ENCODE data around the gene ZC2HC1C.
A peak's percentile ranks its signal among the peaks of the same experiment; 100 is the strongest.
"Not testable (repeated sequence)": the region's sequence is repeated elsewhere in the genome, so short reads cannot be mapped to it uniquely, and the experiment has no call there.

ZC2HC1C gene

GRCh38 chr14:75096959-75097358, 27.5 kb downstream of the ZC2HC1C start:
- DNase-seq: no peak

DNA sequence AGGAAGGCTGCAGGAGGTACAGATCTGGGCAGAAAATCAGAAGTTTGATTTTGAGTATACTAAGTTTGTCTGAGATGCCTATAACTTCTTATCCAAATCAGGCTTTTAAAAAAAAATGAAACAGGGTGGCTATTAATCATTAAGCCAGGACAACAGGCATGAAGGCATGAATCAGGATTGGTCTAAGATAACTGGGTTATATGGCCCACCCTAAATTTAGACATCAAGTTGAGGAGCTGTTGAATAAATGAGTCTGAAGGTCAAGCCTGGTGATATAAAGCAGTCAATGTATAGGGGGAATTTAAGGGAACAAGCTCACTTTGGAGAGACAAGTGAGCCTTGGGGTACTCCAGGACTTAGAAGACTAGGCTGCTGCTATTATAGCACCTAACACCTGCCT, 28.8 kb downstream of the ZC2HC1C start:
- no peak for DNase-seq

GRCh38 chr14:75098682-75099081, 29.2 kb downstream of the ZC2HC1C start:
- DNase-seq: no peak

DNA sequence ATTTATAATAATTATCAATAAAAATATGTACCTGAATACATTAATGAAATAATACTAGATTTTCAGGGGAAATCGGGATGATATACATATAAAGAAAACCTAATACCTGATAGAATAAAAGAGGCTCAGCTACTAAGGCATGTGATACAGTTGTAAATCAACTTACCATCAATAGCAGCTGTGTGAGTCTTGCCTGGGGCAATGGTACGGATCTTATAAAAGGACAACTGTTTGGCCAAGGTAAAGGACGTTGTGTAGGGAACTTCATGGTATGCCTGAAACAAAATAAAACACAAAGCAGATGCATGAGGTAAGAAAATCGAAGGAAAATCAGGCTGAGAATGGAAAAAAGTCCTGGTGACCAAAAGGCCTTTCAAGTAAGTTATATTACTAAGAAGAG, 32.0 kb downstream of the ZC2HC1C start:
- no peak for DNase-seq

GRCh38 chr14:75107186-75107585, 37.7 kb downstream of the ZC2HC1C start:
- DNase-seq: no peak

GRCh38 chr14:75109877-75110276, 40.4 kb downstream of the ZC2HC1C start:
- DNase-seq: no peak

DNA sequence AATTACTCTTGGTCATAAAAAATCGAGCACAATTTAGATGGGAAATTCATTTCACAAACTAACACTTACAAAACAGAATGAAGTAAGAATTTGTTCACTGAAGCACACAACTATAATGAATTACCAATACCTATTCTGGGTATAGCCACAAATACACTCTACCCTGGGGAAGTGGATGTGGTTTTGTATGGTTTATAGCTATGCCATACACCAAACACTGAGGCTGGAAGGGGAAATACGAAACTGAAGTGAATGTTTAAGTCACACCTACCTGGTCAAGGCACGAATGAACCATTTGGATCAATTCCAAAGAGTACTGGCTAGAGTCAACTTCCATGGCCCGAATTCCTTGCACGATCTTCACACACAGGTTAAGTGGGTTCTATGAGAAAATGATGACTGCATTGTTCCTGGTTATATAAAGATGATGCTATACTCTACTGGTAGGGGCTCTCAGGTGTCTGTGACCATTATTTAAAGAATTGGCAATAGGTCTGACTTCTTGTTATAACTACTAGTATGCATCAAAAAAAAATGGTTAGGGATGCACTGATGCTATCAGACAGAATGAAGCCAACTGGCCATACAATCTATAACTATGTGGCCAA, 44.6 kb downstream of the ZC2HC1C start:
- no peak for DNase-seq

- DNase-seq: no peak
Observed at GRCh38 chr14:75119056-75119455, 49.6 kb downstream of the ZC2HC1C start.

DNA sequence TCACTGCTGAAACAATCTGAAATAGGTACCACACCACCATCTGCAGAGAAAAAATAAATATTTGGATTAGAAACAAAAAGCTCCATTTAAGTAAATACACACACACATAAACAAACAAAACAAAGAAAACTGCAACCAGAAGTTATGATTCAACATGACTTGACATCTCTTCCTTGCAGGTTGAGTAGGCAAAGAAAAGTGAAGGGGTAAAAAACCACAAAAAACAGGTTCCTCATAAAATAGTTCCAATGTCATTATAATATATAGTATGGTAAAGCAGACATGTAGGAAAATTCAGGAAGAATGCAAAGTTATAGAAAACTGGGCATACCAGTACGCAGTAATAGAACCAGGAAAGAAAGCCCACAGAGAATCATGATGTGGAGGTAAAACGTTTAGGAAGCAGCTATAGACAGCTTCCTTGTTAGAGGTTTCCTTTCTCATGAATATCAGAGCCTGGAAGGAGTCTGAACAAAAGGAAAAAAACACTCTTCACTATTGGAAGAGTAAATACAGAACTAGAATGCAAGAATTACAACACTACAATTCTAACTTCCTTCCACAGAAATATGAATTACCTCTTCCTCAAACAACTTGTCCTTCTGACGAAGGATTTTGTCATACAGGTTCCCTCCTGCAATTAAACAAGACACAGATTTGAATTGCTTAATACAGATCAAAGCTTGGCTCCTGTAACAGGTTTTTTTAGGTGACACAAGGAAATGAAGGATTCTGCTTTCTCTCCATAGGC, 51.3 kb downstream of the ZC2HC1C start:
- no peak for DNase-seq

DNA sequence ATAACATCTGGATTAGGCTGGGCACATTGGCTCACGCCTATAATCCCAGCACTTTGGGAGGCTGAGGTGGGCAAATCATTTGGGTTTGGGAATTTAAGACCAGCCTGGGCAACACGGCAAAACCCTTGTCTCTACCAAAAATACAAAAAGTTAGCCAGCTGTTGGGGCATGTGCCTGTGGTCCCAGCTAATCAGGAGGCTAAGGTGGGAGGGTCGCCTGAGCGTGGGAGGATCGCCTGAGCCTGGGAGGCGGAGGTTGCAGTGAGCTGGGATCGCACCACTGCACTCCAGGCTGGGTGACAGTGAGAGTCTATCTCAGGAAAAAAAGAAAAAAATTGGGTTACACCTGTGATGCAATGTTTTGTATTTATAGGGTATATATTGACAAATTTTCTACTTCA, 52.1 kb downstream of the ZC2HC1C start:
- DNase-seq: no peak

- DNase-seq: no peak
Observed at GRCh38 chr14:75123991-75124390, 54.5 kb downstream of the ZC2HC1C start.

DNA sequence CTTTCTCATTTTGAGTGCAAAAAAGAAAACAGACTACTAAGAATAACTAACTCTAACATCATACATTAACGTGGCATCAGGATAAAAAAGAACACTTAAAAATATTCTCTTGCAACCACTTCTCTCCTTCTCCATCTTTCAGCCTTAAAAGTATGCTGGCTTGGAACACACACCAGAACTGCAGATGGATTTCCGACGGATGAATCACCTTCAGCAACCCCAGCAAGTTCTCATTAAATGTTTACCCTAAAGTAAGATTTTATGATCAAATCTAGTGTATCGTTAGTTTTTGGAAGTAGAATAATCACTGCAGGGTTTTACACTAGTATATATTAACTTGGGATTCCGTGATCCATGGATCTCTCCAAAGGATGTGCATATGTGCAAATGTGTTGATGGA, 56.2 kb downstream of the ZC2HC1C start:
- no peak for DNase-seq

GRCh38 chr14:75126121-75126544, 56.7 kb downstream of the ZC2HC1C start:
- DNase-seq: no peak

GRCh38 chr14:75126679-75127473, 57.4 kb downstream of the ZC2HC1C start, which contains the start of gene NEK9:
TSS of gene NEK9 (minus strand) at chr14:75127048. CDS start at chr14:75126921, 127 bp downstream.
- peak; percentile 82 to 96 for DNase-seq

DNA sequence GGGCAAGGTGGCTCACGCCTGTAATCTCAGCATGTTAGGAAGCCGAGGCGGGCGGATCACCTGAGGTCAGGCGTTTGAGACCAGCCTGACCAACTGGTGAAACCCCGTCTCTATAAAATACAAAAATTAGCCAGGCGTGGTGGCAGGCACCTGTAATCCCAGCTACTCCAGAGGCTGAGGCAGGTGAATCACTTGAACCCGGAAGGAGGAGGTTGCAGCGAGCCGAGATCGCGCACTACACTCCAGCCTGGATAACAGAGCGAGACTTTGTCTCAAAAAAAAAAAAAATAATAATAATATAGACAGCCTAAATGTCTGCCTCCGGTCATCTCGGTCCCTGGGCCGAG, 58.0 kb downstream of the ZC2HC1C start:
- DNase-seq: not testable (repeated sequence)

DNA sequence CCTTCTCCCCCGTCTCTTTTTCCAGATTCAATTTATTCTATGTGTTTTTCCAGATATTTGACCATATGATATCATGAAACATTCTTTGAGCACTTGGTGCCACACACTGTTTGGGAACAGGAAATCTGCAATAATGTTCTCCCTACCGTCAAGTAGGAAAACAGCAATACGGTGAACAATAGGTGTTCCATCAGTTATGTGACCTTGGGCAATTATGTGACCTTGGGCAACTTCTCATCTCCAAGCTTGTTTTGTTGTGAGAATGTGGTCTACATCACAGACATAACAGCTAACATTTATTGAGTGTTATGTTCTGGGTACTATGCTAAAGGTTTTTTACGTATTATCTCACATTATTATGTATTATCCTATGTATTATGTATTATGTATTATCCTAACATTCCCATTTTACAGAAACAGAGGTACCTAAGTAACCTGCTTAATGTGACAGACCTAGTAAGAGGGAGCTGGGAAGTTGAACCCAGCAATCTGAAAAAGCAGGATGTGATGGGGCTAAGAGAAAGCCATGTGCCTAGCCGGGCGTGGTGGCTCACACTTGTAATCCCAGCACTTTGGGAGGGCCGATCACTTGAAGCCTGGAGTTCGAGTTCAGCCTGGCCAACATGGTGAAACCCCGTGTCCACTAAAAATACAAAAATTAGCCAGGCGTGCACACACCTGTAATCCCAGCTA, 58.6 kb downstream of the ZC2HC1C start:
- no peak for DNase-seq

DNA sequence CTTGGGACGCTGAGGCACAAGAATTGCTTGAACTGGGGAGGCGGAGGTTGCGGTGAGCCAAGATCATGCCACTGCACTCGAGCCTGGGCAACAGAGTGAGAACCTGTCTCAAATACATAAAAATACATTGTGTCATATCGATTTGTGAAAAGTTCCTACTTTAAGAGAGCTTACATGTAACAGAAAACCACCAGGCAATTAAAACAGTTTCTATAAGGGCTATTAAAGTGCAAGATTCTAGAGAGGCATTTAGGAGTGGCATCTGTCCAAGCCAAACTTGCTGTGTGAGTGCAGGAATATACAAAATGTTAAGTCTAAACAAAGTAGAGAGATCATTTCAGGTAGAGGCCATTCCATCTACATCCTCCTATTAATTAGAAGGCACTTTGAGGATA, 59.2 kb downstream of the ZC2HC1C start:
- peak in 1 of 2 experiments; percentile 42 for DNase-seq

Data from NCI-H524 (cell line).